Spleen (tissue), 11 donors: Measurements from ENCODE around the gene HOXD4. TPM values are rescaled to one million over a fixed set of nuclear protein-coding genes. Genes with fewer than 3 reads are reported as not detected.

ENCODE experiments used
- DNase-seq: peaks from one replicate; pipeline ENCODE4 v3.0.0-alpha.2; 2020
- H3K27ac ChIP-seq, 8 donors: fragments of 200-600 bp; sonication (generic) in 7 of 8; 1 replicate in 4 of 8; 2 replicates in 4 of 8; pipeline versions ENCODE4 v1.5.0 to v1.8.0; 2016 to 2021; ENCODE audit warnings: inconsistent platforms in 4 of 8, mild to moderate bottlenecking in 4 of 8, moderate library complexity in 1 of 8
- H3K27me3 ChIP-seq, 7 donors: fragments of 200-600 bp; sonication (generic) in 6 of 7; replicated peaks in 1 of 7; 1 replicate in 4 of 7; 2 replicates in 3 of 7; pipeline versions ENCODE4 v1.5.0 to v1.8.0; 2016 to 2021; ENCODE audit warnings: inconsistent platforms in 3 of 7, mild to moderate bottlenecking in 1 of 7
- H3K36me3 ChIP-seq, 6 donors: fragments of 200-600 bp; sonication (generic) in 5 of 6; 1 replicate in 4 of 6; 2 replicates in 2 of 6; pipeline versions ENCODE4 v1.5.0 to v1.8.0; 2016 to 2021; ENCODE audit warnings: inconsistent platforms in 2 of 6
- H3K4me1 ChIP-seq, 6 donors: fragments of 200-600 bp; sonication (generic) in 5 of 6; 1 replicate in 3 of 6; 2 replicates in 3 of 6; pipeline versions ENCODE4 v1.5.0 to v1.8.0; 2016 to 2021; ENCODE audit warnings: inconsistent platforms in 3 of 6
- H3K4me3 ChIP-seq, 8 donors: fragments of 200-600 bp; sonication (generic) in 7 of 8; 1 replicate in 4 of 8; 2 replicates in 4 of 8; pipeline versions ENCODE4 v1.5.0 to v1.8.0; 2016 to 2021; ENCODE audit warnings: inconsistent platforms in 4 of 8, mild to moderate bottlenecking in 4 of 8, moderate library complexity in 2 of 8
- H3K9me3 ChIP-seq, 8 donors: fragments of 200-600 bp; sonication (generic) in 7 of 8; 1 replicate in 4 of 8; 2 replicates in 4 of 8; pipeline versions ENCODE4 v1.5.0 to v1.8.0; 2016 to 2021; ENCODE audit warnings: inconsistent platforms in 4 of 8
- POLR2A ChIP-seq, 3 donors: fragments of 450-650 bp; IDR thresholded peaks; one replicate each; pipeline ENCODE4 v1.5.1; 2017; ENCODE audit warnings: antibody characterized with exemption in 3 of 3, mild to moderate bottlenecking in 1 of 3
- POLR2AphosphoS5 ChIP-seq, 3 donors: sonication (generic); formaldehyde crosslinking; IDR thresholded peaks; one replicate each; pipeline ENCODE4 v1.5.1; 2017; ENCODE audit warnings: antibody characterized with exemption in 3 of 3
- WGBS, 5 donors: extraction: QIAGEN DNeasy Blood & Tissue Kit in 3 of 5; methylation state at CpG; one replicate each; pipeline versions ENCODE4 v1.1.5 to v1.1.7; 2013 to 2018; 5-methylcytosine and 5-hydroxymethylcytosine counted together
- intact Hi-C: fragments of 100-400 bp; cut with DNase I; formaldehyde crosslinking; loops from one replicate; pipeline ENCODE4 v1.15.0; 2023; ENCODE audit warnings: low total_unique reads
- polyA plus RNA-seq, 3 donors: library from polyadenylated mRNA; stranded (reverse); fragments of 200-250 nt; gene quantifications; one replicate each; pipeline ENCODE4 v1.2.1, GENCODE V29; 2013
- total RNA-seq, 7 donors: library from RNA; depleted of rRNA in 3 of 7; stranded (reverse); fragments of >200 nt in 3 of 7; fragmentation: NEBNext Ultra II Directional in 4 of 7; extraction: Animal tissue kit (Norgen Biotek cat#: 25700) in 4 of 7; gene quantifications; one replicate each; pipeline versions ENCODE4 v1.1.0 to v1.2.1, GENCODE V29; 2016 to 2021
- TF ChIP-seq, protein P1 (sequence below), 11 experiments: fragments of 200-600 bp in 7 of 11; fragments of 450-650 bp in 4 of 11; sonication (generic) in 4 of 11; IDR thresholded peaks in 8 of 11; conservative IDR thresholded peaks in 3 of 11; 1 replicate in 7 of 11; 2 replicates in 4 of 11; pipeline versions ENCODE4 v1.4.0 to v1.8.0; 2016 to 2021; ENCODE audit warnings: antibody characterized with exemption in 11 of 11, inconsistent platforms in 4 of 11, mild to moderate bottlenecking in 1 of 11
- donor health status: healthy with polysubstance abuse.
- donor health status: DM: no; HTN: no; CAD: no; lungs with moderate emphysema.
- donor health status: DM: no; HTN: no; CAD: no.
- donor health status: Bipolar disorder and iron deficiency.
- donor health status: healthy.
- donor health status: DM: no; HTN: no; CAD: no.
- donor health status: DM: yes; HTN: yes; CAD: no.

Gene HOXD4
- total and polyA plus RNA-seq, 10 donors = 0.88 to 9.8 (median 6.5) TPM

GRCh38 chr2:176139661-176140512, 11.5 kb upstream of the HOXD4 start:
- TF ChIP-seq POLR2AphosphoS5 (IDR thresholded peaks at IDR 0.05) = no peak
- TF ChIP-seq, protein P1, sequence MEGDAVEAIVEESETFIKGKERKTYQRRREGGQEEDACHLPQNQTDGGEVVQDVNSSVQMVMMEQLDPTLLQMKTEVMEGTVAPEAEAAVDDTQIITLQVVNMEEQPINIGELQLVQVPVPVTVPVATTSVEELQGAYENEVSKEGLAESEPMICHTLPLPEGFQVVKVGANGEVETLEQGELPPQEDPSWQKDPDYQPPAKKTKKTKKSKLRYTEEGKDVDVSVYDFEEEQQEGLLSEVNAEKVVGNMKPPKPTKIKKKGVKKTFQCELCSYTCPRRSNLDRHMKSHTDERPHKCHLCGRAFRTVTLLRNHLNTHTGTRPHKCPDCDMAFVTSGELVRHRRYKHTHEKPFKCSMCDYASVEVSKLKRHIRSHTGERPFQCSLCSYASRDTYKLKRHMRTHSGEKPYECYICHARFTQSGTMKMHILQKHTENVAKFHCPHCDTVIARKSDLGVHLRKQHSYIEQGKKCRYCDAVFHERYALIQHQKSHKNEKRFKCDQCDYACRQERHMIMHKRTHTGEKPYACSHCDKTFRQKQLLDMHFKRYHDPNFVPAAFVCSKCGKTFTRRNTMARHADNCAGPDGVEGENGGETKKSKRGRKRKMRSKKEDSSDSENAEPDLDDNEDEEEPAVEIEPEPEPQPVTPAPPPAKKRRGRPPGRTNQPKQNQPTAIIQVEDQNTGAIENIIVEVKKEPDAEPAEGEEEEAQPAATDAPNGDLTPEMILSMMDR (IDR thresholded peaks at IDR 0.05 in 8 of 11, conservative IDR thresholded peaks at IDR 0.05 in 3 of 11) = no peak
- H3K4me3 ChIP-seq = peak overlapping the region in 7 of 8 donors; percentile 22 to 67 (median 38)
- intact Hi-C loops = loop anchor here (5.0 kb wide), 1 partner anchor 412 kb away; no protein-coding TSS in a partner anchor
- H3K9me3 ChIP-seq = no peaks in the 10 kb centered on the region
- peak overlapping the region; percentile 60 to 93 (median 86) for H3K27ac ChIP-seq
- DNase-seq = peak; percentile 48
- no peaks in the 10 kb centered on the region for H3K36me3 ChIP-seq
- WGBS, 5 donors = 13 to 22% (median 14%) methylated on average over 28 to 41 of the region's 41 CpGs
- H3K4me1 ChIP-seq = peaks cover 7 to 49% (median 34%) of the 10 kb centered on the region in 6 donors
- peaks cover 0 to 100% (median 71%) of the 10 kb centered on the region in 7 donors for H3K27me3 ChIP-seq

DNA sequence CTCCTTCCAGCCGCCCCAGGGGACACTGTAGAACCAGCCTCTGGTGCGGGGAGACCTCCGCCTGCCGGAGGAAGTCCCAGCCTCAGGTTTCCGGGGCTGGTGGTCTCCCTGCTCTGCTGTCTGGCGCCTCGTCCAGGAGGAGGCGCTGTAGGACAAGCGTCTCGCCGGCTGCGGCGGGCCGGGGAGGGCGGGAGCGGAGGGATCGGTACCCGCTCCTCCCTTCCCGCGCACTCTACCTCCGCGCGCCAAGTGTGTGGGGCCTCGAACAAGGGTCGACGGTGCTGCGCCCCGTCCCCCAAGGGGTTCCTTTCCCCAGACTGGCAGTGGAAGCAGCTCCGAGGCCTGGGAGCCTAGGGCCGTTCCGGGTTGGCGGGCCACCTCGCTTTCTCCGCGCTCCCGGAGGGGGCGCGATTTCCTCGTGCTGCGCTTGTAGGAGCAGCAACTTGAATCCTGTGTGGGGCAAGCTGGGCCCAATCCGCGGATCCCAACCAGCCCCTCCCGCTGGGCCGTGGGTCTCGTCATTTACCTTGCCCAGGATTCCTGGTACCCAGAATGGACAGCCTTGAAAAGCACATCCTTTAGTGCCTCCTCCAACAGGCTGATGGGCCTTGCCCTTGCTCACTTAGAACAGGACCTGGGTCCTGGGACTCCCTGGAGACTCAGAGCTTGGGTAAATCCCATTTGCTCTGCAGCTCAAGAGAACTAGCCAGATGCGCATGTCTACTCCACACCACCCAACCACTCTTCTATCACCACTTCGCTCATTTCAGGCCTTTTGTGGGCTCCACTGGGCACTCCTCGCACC, 10.6 kb upstream of the HOXD4 start:
- peak; percentile 90 for DNase-seq
- H3K27me3 ChIP-seq = peaks cover 0 to 100% (median 63%) of the 10 kb centered on the region in 7 donors
- WGBS, 5 donors = 7 to 10% (median 8%) methylated on average over 32 to 48 of the region's 48 CpGs
- no peaks in the 10 kb centered on the region for H3K36me3 ChIP-seq
- TF ChIP-seq, protein P1 (IDR thresholded peaks at IDR 0.05 in 8 of 11, conservative IDR thresholded peaks at IDR 0.05 in 3 of 11) = peak; percentile 73 to 95 (median 84)
- TF ChIP-seq POLR2AphosphoS5 (IDR thresholded peaks at IDR 0.05) (peak in 2 of 3 donors; percentile 69 to 73), POLR2A (IDR thresholded peaks at IDR 0.05) (no peak)
- intact Hi-C loops = loop anchor here (5.0 kb wide), 1 partner anchor 412 kb away; no protein-coding TSS in a partner anchor
- H3K27ac ChIP-seq = peak overlapping the region in 7 of 8 donors; percentile 73 to 93 (median 86)
- H3K4me1 ChIP-seq = peaks cover 7 to 42% (median 31%) of the 10 kb centered on the region in 6 donors
- H3K9me3 ChIP-seq = no peaks in the 10 kb centered on the region
- H3K4me3 ChIP-seq = peak overlapping the region; percentile 22 to 67 (median 38)

GRCh38 chr2:176142281-176142680, 9.1 kb upstream of the HOXD4 start:
- peaks cover 0 to 100% (median 51%) of the 10 kb centered on the region in 7 donors for H3K27me3 ChIP-seq
- DNase-seq = no peak
- TF ChIP-seq POLR2AphosphoS5 (IDR thresholded peaks at IDR 0.05) (no peak), POLR2A (IDR thresholded peaks at IDR 0.05) (no peak)
- TF ChIP-seq, protein P1 (IDR thresholded peaks at IDR 0.05 in 8 of 11, conservative IDR thresholded peaks at IDR 0.05 in 3 of 11) = no peak
- H3K27ac ChIP-seq = no peak overlapping the region
- H3K9me3 ChIP-seq = no peaks in the 10 kb centered on the region
- intact Hi-C loops = loop anchor here (2.0 to 5.0 kb wide), 2 partner anchors 313 to 410 kb away; no protein-coding TSS in a partner anchor
- peaks cover 7 to 27% (median 21%) of the 10 kb centered on the region in 6 donors for H3K4me1 ChIP-seq
- no peak overlapping the region for H3K4me3 ChIP-seq
- H3K36me3 ChIP-seq = no peaks in the 10 kb centered on the region
- WGBS, 5 donors = 78 to 92% (median 85%) methylated on average over 2 of the region's 2 CpGs
